ENCODE measurements around the gene PLCL2.

The PLCL2 gene

GRCh38 chr3:16866571-16866970, 18.2 kb upstream of the PLCL2 start:
- no peak for DNase-seq

- DNase-seq = no peak
These were observed 16.2 kb upstream of the PLCL2 start for GRCh38 chr3:16868513-16868912.

- no peak for DNase-seq
These were observed 15.3 kb upstream of the PLCL2 start for GRCh38 chr3:16869261-16870005.

GRCh38 chr3:16871915-16872842, 12.6 kb upstream of the PLCL2 start:
- DNase-seq = no peak

GRCh38 chr3:16873872-16874271, 10.9 kb upstream of the PLCL2 start:
- DNase-seq = no peak

- no peak for DNase-seq
These were observed 8.7 kb upstream of the PLCL2 start for GRCh38 chr3:16875876-16876550.

GRCh38 chr3:16877505-16877904, 7.2 kb upstream of the PLCL2 start:
- no peak for DNase-seq

- no peak for DNase-seq
These were observed 6.8 kb upstream of the PLCL2 start for GRCh38 chr3:16877911-16878310.

GRCh38 chr3:16881896-16882630, 2.7 kb upstream of the PLCL2 start:
- no peak for DNase-seq

- DNase-seq = no peak
These were observed 1.6 kb upstream of the PLCL2 start for GRCh38 chr3:16883057-16883722.

GRCh38 chr3:16883723-16884083, 1.1 kb upstream of the PLCL2 start:
- DNase-seq = no peak

GRCh38 chr3:16884084-16884747, 539 bp upstream of the PLCL2 start:
- DNase-seq = peak; percentile 70

GRCh38 chr3:16885593-16886302, 993 bp downstream of the PLCL2 start:
- DNase-seq = no peak

- no peak for DNase-seq
These were observed 1.5 kb downstream of the PLCL2 start for GRCh38 chr3:16886303-16886683.

- no peak for DNase-seq
These were observed 2.4 kb downstream of the PLCL2 start for GRCh38 chr3:16887130-16887529.

- no peak for DNase-seq
These were observed 3.6 kb downstream of the PLCL2 start for GRCh38 chr3:16888356-16888755.

- no peak for DNase-seq
These were observed 4.2 kb downstream of the PLCL2 start for GRCh38 chr3:16888785-16889607.

GRCh38 chr3:16890597-16891333, 6.0 kb downstream of the PLCL2 start:
- no peak for DNase-seq

GRCh38 chr3:16893618-16894200, 9.0 kb downstream of the PLCL2 start:
- no peak for DNase-seq
